HG02870 (cell line): ENCODE measurements around the gene ATP6V0B.

ENCODE experiments used
- ATAC-seq: cut with Tn5 transposase; IDR thresholded peaks from one replicate; pipeline ENCODE4 v1.9.1; 2021; ENCODE audit warnings: mild to moderate bottlenecking, moderate library complexity; ENCODE audit not compliant: unreplicated experiment

The ATP6V0B gene

GRCh38 chr1:44024903-44025525 lies 50.3 kb downstream of the ATP6V0B start:
- ATAC-seq, result no peak

GRCh38 chr1:44025816-44026215 lies 51.1 kb downstream of the ATP6V0B start:
- ATAC-seq, result no peak

GRCh38 chr1:44027320-44027719 lies 52.6 kb downstream of the ATP6V0B start:
- no peak for ATAC-seq
